Fibroblast of skin of right biceps (primary cell): ENCODE results near the gene LETMD1.
"Not testable (repeated sequence)": the region's sequence is repeated elsewhere in the genome, so short reads cannot be mapped to it uniquely, and the experiment has no call there.

Source experiments
- DNase-seq: peaks from one replicate; pipeline ENCODE4 v3.0.0-alpha.2; 2013

Gene LETMD1, protein sequence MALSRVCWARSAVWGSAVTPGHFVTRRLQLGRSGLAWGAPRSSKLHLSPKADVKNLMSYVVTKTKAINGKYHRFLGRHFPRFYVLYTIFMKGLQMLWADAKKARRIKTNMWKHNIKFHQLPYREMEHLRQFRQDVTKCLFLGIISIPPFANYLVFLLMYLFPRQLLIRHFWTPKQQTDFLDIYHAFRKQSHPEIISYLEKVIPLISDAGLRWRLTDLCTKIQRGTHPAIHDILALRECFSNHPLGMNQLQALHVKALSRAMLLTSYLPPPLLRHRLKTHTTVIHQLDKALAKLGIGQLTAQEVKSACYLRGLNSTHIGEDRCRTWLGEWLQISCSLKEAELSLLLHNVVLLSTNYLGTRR

DNA sequence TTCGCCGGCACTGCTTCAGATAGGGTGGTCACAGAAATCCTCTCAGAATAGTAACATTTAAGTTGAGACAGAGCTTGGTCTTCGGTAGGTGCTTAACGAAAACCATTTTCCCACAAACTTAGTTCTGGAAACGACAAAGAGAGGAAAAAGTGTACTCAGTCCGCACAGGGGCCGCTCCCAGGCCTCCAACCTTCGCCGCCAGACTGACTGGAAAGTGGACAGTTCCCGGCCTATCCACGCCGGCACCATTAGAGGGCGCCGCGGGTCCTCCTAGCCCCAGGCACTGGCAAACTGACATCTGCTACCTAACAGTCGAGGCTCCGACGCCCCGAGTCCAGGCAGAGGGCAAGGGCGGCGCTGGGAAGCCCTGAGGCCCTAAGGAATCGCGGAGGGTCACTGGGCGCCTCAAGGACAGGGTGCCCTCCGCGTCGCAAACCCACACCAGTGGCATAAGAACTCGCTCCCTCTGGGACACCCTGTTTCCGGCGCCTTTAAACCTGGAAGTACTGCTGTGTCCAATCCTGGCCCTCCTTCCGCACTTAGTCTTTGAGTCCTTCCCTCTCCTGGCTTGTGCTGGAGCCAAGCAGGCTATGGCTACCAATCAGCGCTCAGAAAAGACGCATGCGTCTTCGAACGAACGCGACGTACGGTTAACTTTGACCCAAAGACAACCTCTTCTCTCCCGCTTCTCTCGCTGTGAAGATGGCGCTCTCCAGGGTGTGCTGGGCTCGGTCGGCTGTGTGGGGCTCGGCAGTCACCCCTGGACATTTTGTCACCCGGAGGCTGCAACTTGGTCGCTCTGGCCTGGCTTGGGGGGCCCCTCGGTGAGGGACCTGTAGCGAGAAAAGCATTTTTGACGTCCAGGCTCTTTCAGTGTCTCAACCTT, at the start of gene LETMD1:
Gene LETMD1 (plus strand): TSS at position 673 of the 886 bp plus-strand sequence. CDS start 30 bp downstream, at position 703.
- DNase-seq = peak; percentile 98

DNA sequence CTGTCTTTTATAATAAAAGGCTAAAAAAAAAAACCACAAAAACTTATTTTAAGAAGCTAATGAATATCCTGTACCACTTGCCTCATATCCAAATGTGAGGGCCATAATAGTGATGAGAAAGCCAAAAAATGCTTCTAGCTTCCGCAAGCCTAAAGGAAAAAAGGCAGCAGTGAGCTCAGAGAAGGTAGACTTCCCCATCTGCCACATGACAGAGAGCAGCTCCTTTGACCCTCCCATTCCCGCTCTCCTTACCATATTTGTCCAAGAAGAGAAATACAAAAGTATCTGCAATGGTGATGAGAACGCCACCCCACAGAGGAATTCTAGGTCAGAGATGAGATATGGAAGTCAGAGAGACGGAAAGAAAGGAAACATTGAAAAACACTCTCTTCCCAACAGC, 49.0 kb upstream of the LETMD1 start:
- peak; percentile 9 for DNase-seq

DNA sequence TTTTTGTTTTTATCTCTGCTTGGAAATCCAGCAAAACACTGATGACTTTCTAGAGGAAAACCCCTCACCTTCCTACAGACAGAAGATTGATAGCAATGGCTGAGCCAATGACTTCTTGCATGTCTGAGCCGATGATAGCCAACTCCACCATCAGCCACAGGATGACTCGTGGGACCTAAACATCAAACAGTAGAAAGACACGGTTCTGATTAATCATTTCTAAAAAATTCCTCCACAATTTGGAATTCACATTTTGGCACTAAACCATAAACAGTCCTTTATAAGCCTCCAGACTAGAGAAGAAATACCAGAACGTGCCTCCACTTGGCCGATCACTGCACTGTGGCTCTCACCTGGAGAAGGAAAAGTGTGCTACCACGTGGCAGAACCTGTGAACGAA, 47.9 kb upstream of the LETMD1 start:
- peak; percentile 91 for DNase-seq

DNA sequence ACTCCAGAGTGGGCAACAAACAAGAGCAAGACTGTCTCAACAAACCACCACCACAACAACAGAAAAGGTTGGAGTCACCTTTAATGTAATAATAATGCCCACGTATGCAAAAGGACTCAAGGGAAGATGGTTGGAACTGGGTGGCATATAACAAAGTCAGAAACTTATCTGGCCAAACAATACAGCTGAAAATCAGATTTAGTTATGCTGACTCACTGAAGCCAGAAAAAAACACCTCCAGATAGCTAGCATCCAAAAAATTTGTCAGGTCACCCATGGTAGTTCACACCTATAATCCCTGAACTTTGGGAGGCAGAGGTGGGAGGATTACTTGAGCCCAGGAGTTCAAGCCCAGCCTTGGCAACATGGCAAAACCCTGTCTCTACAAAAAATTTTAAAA, 46.3 kb upstream of the LETMD1 start:
- no peak for DNase-seq

DNA sequence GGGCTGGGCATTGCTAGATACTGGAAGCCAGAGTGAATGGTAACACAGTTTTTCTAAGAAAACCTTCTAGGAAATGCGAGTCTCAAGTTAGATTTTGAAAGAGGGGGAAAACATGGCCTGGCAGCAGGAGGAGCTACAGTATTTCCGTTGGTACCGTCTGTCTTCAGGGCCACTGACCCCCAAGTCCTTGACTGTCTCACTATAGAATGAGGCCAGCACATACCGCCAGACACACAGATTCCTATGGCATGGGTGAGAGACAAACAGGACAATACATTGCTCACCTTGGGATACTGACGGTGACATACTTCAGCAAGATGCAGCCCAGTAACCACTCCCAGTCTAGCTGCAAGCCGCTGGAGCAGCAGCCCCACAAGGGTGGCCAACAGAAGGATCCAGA, 43.6 kb upstream of the LETMD1 start:
- DNase-seq = no peak

DNA sequence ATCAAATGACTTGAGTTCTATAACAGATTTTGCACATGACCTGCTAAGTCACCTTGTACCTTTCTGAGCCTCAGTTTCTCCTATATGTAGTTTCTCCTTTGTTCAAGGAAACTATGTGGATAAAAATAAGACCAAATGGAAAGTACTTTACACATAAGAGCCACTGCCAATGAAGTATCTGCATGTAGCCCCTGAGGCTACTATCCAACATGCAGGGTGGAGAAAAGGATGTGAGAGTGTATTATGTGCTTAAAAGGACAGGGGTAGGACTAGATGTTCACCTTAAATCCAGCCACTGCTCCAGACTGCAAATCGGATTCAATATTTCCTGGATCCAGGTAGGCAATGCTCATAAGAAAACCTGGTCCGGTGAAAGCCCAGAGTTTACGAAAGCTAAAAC, 43.1 kb upstream of the LETMD1 start:
- DNase-seq = no peak

DNA sequence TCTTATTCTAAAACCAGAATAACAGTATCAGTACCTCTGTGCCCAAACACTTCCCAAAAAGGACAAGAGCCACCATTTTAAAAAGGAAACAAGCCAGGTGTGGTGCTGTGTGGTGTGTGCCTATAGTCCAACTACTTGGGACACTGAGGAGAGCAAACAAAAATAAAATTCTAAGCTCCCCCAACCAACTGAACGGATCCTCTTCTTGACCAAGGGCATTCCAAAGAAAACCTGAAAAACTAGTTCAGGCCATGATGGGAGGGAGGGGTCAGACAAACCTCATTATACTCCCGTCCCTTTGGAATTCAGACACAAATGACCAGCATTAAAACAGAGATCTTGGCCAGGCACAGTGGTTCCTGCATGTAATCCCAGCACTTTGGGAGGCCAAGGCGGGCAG, 42.5 kb upstream of the LETMD1 start:
- DNase-seq = no peak

DNA sequence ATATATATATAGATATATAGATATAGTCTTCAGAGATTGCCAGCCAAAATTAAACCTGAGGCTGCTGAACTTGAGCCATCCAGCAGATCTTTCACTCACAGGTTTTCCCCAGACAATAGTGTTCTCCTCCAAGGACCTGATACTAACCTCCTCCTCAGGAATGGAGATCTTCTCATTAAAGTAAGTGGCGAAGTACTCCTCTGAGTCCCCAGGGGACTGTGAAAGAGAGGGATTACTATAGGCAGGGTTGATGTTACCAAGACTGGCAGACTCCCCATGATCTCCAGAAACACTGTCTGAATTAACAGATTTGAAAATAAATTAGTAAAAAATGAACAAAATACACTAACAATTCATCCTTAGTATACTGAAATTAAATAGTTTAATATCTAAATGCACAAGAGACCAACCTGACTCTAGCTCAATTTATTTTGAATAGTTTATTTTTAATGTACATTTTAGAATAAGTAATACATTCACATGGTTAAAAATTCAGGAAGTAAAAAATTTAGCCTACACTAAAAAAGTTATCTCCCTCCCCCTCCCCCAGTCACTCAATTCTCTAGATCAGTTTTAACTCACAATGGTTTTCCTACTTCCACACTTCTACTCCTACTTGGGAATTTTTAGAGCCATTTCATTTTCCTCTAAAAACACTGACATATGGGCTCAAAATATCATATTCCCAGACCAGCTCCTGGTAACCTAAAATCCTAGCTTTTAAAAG, 39.6 kb upstream of the LETMD1 start:
- no peak for DNase-seq

DNA sequence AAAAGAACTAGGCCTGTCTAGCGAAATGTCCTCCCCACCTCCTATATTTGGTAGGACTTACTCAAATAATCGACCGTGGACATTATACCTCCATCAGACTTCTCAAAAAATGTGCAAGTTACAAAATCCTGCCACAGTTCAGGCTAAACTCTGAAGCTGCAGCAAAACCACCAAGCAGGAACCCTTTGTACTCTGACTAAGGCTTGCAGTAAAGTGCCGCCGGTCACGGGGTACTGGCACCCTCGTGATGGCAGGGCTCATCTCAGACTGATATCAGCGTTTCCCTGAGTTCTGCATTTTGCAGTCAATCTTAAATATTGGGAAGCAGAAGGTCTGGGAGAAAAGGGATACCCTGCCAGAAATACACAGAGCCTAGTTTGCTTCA, 39.1 kb upstream of the LETMD1 start:
- no peak for DNase-seq

DNA sequence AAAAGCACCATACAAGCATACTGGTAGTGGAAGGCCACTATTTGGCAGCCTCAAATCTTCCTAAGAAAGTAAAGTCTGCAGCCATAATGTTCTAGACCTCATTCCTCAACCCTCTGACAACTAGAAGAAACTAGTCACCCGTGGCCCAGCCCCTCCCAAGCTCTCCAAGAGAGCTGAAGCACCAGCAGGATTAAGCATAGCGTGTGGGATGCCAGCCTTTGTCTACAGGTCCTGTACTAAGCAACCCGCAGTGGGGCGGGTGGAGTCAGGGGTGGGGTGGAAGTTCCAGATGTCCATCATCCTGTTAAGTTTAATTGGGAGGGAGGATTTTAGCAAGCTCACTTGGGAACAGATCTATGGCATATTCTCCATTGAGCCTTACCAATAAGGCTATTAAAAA, 36.2 kb upstream of the LETMD1 start:
- no peak for DNase-seq

DNA sequence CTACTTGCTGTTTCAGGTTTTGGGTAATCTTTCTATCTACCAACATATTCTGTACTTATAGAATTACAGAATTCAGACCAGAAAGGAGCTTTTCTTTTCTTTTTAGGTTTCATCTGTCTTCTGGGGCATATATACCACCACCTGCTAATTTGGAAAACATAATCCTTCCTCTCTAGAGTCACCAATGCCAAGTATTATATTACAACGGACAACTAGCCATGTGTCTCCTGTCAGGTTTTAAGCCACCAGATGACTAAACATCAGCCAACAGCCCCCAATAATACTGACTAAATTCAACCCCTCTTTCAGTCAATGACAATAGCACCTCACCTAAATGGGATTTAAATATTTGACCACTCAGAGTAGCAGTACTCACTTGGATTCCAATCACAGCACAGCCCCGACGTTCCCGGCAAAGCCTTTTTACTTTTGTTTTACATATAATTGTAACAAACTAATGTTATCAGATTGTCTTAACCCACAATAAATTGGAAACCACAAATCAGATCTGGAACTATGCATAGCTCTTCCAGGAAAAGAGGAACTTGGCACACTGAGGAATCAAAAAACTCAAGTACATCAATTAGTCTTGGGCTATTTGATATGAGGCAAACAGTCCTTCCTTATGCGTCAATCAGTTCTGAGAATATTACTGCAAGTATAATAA, 35.4 kb upstream of the LETMD1 start:
- no peak for DNase-seq

DNA sequence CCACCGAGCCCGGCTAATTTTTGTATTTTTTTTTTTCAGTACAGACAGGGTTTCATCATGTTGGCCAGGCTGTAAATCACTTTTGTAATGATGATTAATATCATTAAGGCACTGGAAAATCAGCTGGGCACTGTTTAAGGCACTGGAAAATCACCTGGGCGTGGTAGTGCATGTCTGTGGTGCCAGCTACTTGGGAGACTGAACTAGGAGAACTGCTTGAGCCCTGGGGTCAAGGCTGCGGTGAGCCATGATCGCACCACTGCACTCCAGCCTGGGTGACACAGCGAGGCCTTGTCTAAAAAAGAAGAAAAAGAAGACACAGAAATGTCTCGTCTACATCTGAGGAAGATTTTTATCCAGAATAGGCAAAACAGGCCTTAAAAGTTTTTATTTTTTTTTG, 34.7 kb upstream of the LETMD1 start:
- no peak for DNase-seq

DNA sequence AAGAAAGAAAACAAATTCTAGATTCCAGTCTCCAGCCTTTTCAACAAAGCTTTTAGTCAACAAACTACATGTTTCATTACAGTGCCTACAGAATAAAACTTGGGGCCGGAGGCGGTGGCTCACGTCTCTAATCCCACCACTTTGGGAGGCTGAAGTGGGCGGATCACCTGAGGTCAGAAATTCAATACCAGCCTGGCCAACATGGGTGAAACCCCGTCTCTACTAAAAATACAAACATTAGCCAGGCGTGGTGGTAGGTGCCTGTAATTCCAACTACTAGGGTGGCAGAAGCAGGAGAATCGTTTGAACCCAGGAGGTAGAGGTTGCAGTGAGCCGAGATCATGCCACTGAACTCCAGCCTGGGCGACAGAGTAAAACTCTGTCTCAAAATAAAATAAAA, 33.7 kb upstream of the LETMD1 start:
- DNase-seq = not testable (repeated sequence)

DNA sequence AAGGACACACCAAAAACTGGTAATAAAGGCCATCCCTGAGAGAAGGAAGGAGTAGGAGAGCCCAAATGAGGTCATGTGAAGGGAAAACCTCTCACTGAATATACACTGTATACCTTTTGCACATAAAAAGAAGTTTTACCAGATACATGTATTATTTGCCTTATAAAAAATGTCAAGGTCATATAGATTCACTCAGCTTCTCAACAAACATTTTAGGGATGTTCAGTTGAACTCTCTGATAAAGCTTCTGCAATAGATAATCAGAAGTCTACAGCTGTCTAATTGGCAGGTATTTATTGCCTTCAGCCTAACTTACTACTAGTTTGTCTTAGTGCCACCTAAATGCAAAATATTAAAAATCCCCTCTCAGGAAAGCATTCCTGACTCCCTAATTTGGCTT, 30.7 kb upstream of the LETMD1 start:
- DNase-seq = no peak

DNA sequence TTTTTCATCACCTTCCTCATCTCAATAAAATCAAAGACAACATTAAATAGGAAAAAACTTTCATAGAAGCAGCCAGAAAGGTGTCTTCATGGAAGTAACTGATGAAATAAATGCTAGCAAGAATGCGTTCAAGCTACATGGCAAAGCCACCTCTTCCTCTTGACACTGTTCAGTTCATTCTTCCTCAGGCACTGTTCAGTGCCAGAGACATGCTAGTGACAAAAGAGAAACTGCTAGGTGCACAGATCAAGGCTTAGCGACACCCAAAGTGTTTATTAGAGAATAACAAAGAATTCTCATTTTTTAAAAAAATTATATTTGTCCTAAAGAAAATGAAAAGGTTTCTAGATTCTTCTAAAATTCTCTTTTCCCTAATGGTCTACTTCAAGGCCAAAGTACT, 29.2 kb upstream of the LETMD1 start:
- DNase-seq = no peak

DNA sequence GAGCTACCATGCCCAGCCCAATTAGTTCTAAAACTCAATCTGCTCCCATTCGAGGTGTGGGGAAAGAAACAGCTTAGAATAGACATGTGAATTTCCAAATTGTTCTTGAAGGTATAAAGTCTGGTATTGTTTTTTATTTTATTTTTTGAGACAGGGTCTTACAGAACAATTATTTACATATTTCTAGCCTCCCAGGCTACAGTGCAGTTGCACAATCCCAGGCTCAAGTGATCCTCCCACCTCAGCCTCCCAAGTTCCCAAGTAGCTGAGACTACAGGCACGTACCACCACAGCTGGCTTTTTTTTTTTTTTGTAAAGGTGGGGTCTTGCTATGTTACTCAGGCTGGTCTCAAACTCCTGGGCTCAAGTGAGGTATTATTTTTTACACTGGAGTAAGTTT, 28.2 kb upstream of the LETMD1 start:
- DNase-seq = no peak

DNA sequence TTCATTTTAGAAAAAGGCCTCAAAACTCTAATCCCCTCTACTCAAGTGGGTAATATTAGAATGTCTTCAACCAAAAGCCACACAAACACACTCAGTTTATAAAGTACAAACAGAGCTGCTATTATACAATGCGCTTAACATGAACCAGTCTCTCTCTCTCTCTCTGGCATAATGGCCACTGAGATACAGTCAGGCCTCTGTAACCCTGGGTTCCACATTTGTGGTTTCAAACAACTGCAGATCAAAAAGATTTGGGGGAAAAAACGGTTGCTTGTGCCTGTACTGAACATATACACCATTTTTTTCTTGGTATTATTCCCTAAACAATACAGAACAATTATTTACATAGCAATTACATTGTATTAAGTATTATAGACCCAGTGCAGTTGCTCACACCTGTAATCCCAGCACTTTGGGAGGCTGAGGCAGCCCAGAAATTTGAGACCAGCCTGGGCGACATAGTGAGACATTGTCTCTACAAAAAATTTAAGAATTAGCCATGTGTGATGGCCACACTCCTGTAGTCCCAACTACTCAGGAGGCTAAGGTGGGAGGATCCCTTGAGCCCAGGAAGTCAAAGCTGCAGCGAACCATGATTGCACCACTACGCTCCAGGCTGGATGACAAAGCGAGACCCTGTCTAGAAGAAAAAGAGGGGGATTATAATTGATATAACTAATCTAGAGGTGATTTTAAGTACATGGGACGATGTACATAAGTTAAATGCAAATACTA, 27.5 kb upstream of the LETMD1 start:
- no peak for DNase-seq

DNA sequence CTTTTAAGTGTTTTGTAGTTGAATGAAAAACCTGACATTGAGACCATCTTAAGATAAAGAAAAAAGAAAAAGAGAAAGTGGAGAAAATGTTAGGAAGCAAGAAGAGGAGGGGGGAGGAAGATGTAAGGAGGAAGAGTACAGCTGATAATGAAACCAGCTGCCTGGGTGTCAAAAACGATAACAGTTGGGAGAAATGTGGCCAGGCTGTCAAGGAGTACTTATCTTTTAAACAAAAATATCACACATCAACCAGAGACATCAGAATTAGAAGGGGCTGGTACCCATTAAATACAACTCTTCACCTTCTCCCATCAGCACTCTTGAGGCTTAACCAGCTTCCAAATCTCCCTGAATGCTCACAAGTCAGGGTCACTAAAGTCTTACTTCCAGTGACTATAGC, 26.4 kb upstream of the LETMD1 start:
- no peak for DNase-seq

DNA sequence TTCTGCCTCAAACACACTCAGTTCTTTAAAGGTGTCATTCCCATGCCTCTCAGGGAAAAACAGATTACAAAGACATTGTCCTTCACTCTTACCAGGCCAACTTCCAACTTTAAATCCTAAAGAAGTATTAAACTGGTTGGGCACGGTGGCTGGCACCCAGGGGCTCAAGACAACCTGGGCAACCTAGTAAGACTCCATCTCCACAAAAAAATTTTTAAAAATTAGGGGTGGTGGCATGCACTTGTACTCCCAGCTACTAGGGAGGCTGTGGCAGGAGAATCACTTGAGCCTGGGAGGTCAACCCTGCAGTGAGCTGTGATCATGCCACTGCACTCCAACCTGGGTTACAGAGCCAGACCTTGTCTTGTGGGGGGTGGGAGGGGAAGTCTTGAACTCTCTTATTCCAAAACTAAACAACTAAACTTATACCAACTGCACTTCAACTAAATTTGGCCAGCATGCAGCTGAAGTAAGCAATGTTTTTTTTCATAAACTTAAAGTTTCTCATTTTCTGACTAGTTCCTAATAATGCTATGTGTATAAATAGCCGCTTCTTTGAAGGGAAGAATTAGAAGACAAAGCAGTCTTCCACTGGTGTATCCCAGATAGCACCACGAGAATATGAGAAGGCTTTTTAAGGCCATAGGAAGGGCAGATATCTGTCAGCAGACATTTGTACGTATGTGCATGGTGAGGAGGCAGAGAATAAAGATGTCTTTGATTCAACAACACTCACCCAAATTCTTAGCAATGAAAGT, 24.3 kb upstream of the LETMD1 start:
- no peak for DNase-seq

DNA sequence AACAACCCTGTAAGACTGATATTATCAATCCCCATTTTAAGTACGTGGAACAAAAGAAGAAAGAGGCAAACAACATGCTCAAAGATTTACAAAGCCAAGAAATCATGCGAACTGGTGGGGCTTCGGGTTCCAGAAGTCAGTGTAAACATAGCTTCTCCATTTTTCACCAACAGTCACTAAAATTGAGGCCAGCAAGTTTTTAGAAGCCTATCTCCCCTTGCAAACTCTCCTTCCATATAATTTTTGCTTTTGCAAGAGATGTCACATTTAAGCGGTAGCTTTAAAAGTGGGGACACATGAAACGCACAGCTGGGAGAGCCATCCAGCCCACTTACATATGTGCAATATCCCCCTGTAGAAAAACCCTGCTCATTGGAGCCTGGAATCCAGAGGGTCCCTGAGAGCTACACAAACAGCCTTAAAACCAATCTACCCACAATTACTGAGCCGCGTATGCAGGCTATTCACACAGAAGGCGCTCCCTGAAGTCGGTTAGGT, 22.7 kb upstream of the LETMD1 start:
- no peak for DNase-seq
